Esophagus (tissue), 2 donors: ENCODE data around the gene ACACA. TPM values are rescaled to one million over a fixed set of nuclear protein-coding genes. Genes with fewer than 3 reads are reported as not detected.

Experiments used
- H3K27ac ChIP-seq, 2 donors: one replicate each; pipeline ENCODE4 v1.5.1; 2013; ENCODE audit warnings: low read depth in 2 of 2, mild to moderate bottlenecking in 2 of 2, inconsistent platforms in 1 of 2, low read length in 1 of 2, moderate library complexity in 1 of 2
- H3K27me3 ChIP-seq, 2 donors: one replicate each; pipeline ENCODE4 v1.6.1; 2013; ENCODE audit warnings: low read length in 2 of 2, control low read depth in 1 of 2, mild to moderate bottlenecking in 1 of 2; ENCODE audit not compliant: insufficient read depth in 2 of 2, control insufficient read depth in 1 of 2
- H3K36me3 ChIP-seq, 2 donors: one replicate each; pipeline ENCODE4 v1.6.1; 2013; ENCODE audit warnings: low read length in 1 of 2; ENCODE audit not compliant: control insufficient read depth in 2 of 2, insufficient read depth in 2 of 2
- H3K4me1 ChIP-seq, 2 donors: one replicate each; pipeline ENCODE4 v1.6.1; 2013; ENCODE audit warnings: low read length in 1 of 2; ENCODE audit not compliant: control insufficient read depth in 2 of 2, insufficient read depth in 2 of 2
- H3K4me3 ChIP-seq, 2 donors: one replicate each; pipeline ENCODE4 v1.5.1; 2013; ENCODE audit warnings: low read length in 2 of 2, mild to moderate bottlenecking in 2 of 2, low read depth in 1 of 2, moderate library complexity in 1 of 2
- H3K9me3 ChIP-seq, 2 donors: one replicate each; pipeline ENCODE4 v1.6.1; 2013; ENCODE audit warnings: mild to moderate bottlenecking in 2 of 2, low read depth in 1 of 2, low read length in 1 of 2, moderate library complexity in 1 of 2; ENCODE audit not compliant: control insufficient read depth in 2 of 2, insufficient read depth in 1 of 2
- WGBS, 2 donors: extraction: QIAGEN DNeasy Blood & Tissue Kit; methylation state at CpG; one replicate each; pipeline ENCODE4 v1.1.7; 2013; 5-methylcytosine and 5-hydroxymethylcytosine counted together
- polyA plus RNA-seq, 2 donors: library from polyadenylated mRNA; stranded (reverse); fragments of 200-250 nt; gene quantifications; one replicate each; pipeline ENCODE4 v1.2.3, GENCODE V29; 2013
- donor health status: healthy with polysubstance abuse.
- donor health status: Bipolar disorder and iron deficiency.

Gene ACACA
- polyA plus RNA-seq, 2 donors: 20.0 to 25.4 TPM

- 64 to 77% methylated on average over 6 of the region's 6 CpGs for WGBS, 2 donors
- Histone ChIP-seq H3K4me3 (no peak overlapping the region), H3K36me3 (peaks cover 2 to 3% of the 10 kb centered on the region in 2 donors), H3K4me1 (no peaks in the 10 kb centered on the region), H3K9me3 (no peaks in the 10 kb centered on the region), H3K27me3 (no peaks in the 10 kb centered on the region), H3K27ac (no peak overlapping the region)
Observed at GRCh38 chr17:37182786-37183465, 223.7 kb downstream of the ACACA start.

- Histone ChIP-seq H3K4me1 (no peaks in the 10 kb centered on the region), H3K36me3 (peaks cover 2 to 3% of the 10 kb centered on the region in 2 donors), H3K27ac (no peak overlapping the region), H3K27me3 (no peaks in the 10 kb centered on the region), H3K4me3 (no peak overlapping the region), H3K9me3 (no peaks in the 10 kb centered on the region)
- WGBS, 2 donors: 65 to 69% methylated on average over 1 of the region's 1 CpG
Observed at GRCh38 chr17:37180376-37180775, 226.3 kb downstream of the ACACA start.

GRCh38 chr17:37179893-37180292 is 226.7 kb downstream of the ACACA start:
- H3K9me3 ChIP-seq: no peaks in the 10 kb centered on the region
- WGBS, 2 donors: 64 to 72% methylated on average over 1 of the region's 1 CpG
- H3K36me3 ChIP-seq: peaks cover 2 to 3% of the 10 kb centered on the region in 2 donors
- H3K27me3 ChIP-seq: no peaks in the 10 kb centered on the region
- H3K27ac ChIP-seq: no peak overlapping the region
- H3K4me3 ChIP-seq: no peak overlapping the region
- no peaks in the 10 kb centered on the region for H3K4me1 ChIP-seq

GRCh38 chr17:37177254-37177870 is 229.3 kb downstream of the ACACA start:
- no peaks in the 10 kb centered on the region for H3K9me3 ChIP-seq
- H3K27me3 ChIP-seq: no peaks in the 10 kb centered on the region
- no peaks in the 10 kb centered on the region for H3K4me1 ChIP-seq
- peaks cover 2 to 3% of the 10 kb centered on the region in 2 donors for H3K36me3 ChIP-seq
- H3K4me3 ChIP-seq: no peak overlapping the region
- 42 to 50% methylated on average over 5 of the region's 5 CpGs for WGBS, 2 donors
- H3K27ac ChIP-seq: no peak overlapping the region

GRCh38 chr17:37176723-37177122 is 229.9 kb downstream of the ACACA start:
- H3K27ac ChIP-seq: no peak overlapping the region
- no peaks in the 10 kb centered on the region for H3K9me3 ChIP-seq
- no peak overlapping the region for H3K4me3 ChIP-seq
- peaks cover 2 to 3% of the 10 kb centered on the region in 2 donors for H3K36me3 ChIP-seq
- no peaks in the 10 kb centered on the region for H3K27me3 ChIP-seq
- no peaks in the 10 kb centered on the region for H3K4me1 ChIP-seq

DNA sequence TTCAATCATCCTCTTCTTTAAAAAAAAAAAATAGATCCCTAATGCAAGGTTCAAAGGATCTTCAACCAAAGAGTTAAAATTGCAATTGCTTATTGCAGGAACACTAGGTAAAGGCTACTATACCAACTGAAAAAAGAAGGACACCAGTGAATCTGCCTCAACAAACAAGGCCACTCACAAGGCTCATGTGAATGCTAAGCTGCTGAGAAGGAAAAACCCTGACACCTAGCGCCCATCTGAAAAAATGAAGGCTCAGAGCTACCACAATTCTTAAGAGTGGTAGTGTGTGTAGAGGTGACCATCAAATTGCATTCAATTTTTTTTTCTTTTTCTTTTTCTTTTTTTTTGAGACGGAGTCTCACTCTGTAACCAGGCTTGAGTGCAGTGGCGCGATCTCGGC is 232.4 kb downstream of the ACACA start:
- H3K9me3 ChIP-seq: no peaks in the 10 kb centered on the region
- H3K36me3 ChIP-seq: peaks cover 0 to 3% of the 10 kb centered on the region in 2 donors
- no peak overlapping the region for H3K27ac ChIP-seq
- no peaks in the 10 kb centered on the region for H3K4me1 ChIP-seq
- H3K27me3 ChIP-seq: no peaks in the 10 kb centered on the region
- no peak overlapping the region for H3K4me3 ChIP-seq
- WGBS, 2 donors: 83 to 85% methylated on average over 5 of the region's 5 CpGs

- H3K27ac ChIP-seq: no peak overlapping the region
- 77 to 84% methylated on average over 2 of the region's 2 CpGs for WGBS, 2 donors
- no peaks in the 10 kb centered on the region for H3K27me3 ChIP-seq
- no peaks in the 10 kb centered on the region for H3K4me1 ChIP-seq
- no peak overlapping the region for H3K4me3 ChIP-seq
- no peaks in the 10 kb centered on the region for H3K36me3 ChIP-seq
- H3K9me3 ChIP-seq: no peaks in the 10 kb centered on the region
Observed at GRCh38 chr17:37170881-37171425, 235.7 kb downstream of the ACACA start.

GRCh38 chr17:37168731-37169353 is 237.8 kb downstream of the ACACA start:
- no peaks in the 10 kb centered on the region for H3K9me3 ChIP-seq
- H3K4me3 ChIP-seq: no peak overlapping the region
- WGBS, 2 donors: 58 to 64% methylated on average over 3 of the region's 3 CpGs
- no peaks in the 10 kb centered on the region for H3K27me3 ChIP-seq
- no peaks in the 10 kb centered on the region for H3K36me3 ChIP-seq
- peaks cover 0 to 2% of the 10 kb centered on the region in 2 donors for H3K4me1 ChIP-seq
- no peak overlapping the region for H3K27ac ChIP-seq

GRCh38 chr17:37167756-37168155 is 238.9 kb downstream of the ACACA start:
- Histone ChIP-seq H3K9me3 (no peaks in the 10 kb centered on the region), H3K27me3 (no peaks in the 10 kb centered on the region), H3K4me3 (no peak overlapping the region), H3K36me3 (no peaks in the 10 kb centered on the region), H3K4me1 (peaks cover 0 to 2% of the 10 kb centered on the region in 2 donors), H3K27ac (no peak overlapping the region)
- 98 to 100% methylated on average over 1 of the region's 1 CpG for WGBS, 2 donors
